Stimulated activated CD4-positive, alpha-beta T cell treated with anti-CD3 and anti-CD28 coated beads, Interleukin-2, amount 100 ng/mL, for 48 hours (primary cell): Measurements from ENCODE around the gene COPS9.

Source experiments
- DNase-seq, 2 donors: peaks; one replicate each; pipeline ENCODE4 v3.0.0-alpha.2; 2020

The COPS9 gene

DNA sequence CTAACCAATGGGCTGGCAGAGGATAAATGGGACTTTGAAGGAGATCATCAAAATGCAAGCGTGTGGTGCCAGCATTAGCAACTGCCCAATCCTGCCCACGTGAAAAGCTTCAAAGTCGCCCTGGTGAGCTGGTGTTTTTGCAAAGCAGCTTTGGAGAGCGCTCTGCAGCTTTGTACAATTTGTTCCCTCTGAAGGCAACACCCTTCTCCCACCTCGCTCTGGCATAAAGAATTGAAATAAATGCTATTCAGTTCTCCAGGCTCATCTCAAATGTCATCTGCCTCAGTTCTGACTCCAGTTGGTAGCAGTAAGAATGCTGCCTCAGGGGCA, 3.5 kb downstream of the COPS9 start:
- DNase-seq, result no peak

DNA sequence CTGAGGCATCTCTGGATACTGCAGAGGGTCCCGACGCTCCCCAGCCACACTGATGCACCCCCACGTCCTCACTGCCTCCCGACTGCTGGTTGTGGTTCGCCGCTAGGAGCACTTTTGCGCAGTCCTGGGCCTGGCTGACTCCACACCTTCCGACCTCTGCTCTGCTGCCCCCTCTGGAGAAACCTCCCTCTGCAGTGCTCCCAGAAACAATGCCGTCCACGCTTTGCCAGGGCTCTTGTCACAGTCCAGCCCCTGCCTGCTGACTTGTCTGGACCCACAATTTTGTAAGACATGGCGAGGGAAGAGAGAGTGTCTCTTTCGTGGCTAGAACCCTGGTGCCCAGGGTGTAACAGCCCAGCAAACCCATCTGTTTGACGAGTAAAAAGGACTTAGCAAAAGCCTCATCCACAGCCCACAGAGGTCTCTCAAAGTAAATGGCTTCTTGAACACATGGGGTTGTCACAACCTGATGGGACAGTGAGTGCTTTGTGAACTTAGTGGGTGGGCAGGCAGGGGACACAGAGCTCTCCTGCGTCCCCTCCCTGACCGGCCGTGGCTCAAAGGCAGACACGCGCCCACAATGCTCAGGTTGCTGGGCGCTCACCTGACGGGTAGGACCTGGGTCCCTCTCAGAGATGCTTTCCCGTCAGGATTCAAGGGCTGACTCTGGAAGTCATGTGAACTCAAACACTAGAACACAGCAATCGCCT, 4.0 kb downstream of the COPS9 start:
- no peak for DNase-seq

DNA sequence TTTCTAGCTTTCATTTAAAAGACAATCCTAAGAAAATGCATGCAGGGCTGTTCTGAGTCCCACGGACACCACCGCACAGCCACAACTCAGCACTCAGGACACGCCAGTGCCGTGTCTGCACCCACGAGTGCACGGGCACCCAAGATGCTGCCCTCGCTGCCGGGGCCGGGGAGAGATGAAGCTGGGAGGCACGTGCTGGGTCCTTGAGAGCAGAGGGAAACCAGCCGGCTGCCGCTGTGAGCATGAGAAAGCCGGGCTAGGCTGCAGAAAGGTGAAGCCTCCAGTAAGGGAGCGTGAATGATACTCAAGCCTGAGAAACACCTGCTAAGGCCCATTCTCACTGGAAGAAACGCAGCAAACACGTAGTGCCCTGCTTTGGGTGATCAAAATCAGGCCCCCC, 4.8 kb downstream of the COPS9 start:
- DNase-seq, result no peak

DNA sequence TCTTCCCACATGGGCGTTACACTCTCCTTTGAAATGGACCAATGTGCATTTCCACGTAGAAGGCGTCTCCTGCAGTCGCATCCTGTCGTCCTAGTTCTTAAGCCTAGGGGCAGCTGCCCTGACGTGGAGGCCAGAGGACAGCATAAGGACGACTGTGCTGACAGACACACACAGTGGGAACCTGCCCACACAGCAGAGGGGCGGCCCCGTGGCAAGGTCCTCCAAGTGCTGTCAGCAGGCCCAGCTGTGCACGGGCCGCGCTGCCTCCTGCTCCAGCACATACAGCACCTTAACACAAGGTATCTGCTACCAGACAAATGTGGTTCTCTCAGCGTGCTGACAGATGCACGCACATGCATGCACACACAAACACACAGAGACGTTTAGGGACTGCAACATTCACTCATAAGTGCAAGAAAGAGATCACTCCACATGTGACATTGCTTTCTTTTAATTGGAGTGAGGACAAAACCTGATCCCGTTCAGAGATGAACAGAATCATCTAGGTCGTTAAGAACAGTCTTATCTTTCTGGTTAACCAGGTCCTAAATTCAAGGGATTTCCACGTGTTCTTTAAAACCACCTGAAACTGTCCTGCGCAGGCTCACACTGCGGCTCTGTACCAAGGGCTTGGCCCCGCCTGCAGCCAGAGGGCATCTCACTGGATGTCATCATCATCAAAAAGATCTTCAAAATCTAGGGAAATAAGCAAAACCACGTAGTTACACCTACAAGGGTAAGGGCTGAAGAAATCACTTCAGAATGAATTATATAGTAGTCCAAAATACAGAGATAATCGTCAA, 5.5 kb downstream of the COPS9 start:
- DNase-seq, result no peak

- DNase-seq, result no peak
Measured at GRCh38 chr2:240129731-240130392, 6.2 kb downstream of the COPS9 start.

DNA sequence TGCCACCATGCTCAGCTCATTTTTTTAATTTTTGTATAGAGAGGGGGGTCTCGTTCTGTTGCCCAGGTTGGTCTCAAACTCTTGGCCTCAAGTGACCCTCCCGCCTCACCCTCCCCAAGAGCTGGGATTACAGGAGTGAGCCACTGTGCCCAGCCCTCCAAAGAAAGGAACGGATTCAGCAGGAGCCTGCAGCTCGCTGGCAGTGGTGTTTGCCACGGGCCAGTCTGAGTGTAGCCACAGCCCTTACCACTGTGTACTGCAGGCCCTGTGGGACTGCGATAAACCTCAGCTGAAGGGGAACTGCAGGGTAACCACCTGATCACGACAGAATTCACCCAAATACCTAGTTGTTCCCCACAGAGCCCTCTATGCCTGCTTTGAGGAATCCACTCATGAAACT, 6.8 kb downstream of the COPS9 start:
- no peak for DNase-seq

GRCh38 chr2:240128608-240129145, 7.4 kb downstream of the COPS9 start:
- DNase-seq, result no peak

DNA sequence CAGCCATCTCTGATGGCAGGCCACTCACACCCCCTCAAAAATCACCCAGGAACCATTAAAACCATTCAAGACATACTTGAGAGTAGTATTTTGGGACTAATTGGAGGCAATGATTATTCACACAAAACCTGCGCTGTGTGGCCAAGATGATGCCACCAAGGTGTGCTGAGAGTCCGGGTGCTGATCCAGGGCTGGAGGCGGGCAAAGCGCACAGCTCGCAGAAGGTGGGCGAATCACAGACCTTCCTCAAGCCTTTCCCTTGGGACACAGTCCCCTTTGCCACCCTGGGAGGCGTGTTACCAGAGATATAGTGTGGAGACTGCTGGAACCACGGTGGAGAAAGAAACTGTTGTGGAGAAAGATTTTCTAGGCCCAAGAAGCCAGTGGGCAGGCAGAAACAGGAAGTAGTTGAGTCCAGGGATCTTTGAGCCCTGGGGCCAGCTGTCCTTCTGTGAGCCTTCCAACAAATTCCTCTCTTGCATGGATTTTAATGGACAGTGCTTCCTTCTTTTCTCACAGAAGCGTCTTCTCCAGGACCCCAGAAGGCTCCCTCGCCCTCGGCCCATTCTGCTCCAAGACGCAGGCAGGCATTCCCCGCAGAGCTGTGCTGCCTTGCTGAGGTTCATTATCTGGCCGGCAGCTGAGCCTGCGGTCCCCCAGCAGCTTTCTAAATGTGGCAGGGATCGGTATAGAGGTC, 8.0 kb downstream of the COPS9 start:
- no peak for DNase-seq

- DNase-seq, result no peak
Measured at GRCh38 chr2:240127191-240127750, 8.8 kb downstream of the COPS9 start.

GRCh38 chr2:240126731-240127130, 9.4 kb downstream of the COPS9 start:
- no peak for DNase-seq

GRCh38 chr2:240125742-240126141, 10.4 kb downstream of the COPS9 start:
- DNase-seq, result no peak

DNA sequence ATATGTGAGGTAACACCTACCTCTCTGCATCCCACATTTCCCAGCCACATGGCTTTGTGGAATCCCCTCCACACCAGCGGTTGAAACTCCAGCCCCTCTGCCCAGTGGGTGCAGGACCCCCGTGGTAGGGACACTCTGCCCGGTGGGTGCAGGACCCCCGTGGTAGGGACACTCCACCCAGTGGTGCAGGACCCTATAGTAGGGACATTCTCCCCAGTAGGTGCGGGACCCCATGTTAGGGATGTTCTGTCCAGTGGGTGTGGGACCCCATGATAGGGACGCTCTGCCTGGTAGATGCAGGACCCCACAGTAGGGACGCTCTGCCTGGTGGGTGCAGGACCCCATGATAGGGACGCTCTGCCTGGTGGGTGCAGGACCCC, 11.5 kb downstream of the COPS9 start:
- no peak for DNase-seq

- DNase-seq, result no peak
Measured at GRCh38 chr2:240123821-240124650, 12.1 kb downstream of the COPS9 start.

- DNase-seq, result no peak
Measured at GRCh38 chr2:240121675-240122074, 14.4 kb downstream of the COPS9 start.

DNA sequence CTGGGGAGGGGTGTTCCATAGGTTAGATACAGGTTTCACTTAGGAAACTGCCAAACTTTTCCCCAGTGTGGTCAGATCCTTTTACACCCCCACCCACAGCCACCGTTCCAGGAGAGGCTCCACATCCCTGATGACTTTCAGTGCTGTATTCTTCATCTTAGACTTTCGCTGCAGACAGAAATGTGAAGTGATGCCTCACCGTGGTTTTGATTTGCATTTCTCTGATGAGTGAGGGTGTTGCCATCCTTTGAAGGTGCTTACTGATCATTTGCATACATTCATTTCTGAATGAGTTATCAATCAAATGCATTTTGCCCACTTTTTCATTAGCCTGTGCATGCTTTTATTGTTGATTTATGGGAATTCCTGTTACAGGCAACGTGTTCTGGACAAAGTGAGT, 14.9 kb downstream of the COPS9 start:
- DNase-seq, result no peak

DNA sequence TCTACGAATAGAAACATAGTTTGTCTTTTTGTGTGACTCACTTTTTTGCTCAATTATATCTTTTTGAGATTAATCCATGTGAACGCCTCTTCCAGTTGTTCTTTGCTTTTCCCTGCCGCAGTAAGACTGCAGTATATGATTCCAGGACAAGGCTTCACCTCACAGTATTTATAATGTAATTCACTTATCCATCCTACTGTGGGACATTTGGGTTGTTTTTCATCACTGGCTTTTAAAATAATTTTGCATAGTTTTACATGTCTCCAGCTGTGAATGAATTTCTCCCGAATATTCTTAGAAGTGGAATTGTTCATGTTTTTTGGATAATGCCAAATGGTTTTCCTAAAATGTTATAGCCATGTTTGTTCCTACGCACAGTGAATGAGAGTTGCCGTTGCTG, 21.9 kb downstream of the COPS9 start:
- no peak for DNase-seq

DNA sequence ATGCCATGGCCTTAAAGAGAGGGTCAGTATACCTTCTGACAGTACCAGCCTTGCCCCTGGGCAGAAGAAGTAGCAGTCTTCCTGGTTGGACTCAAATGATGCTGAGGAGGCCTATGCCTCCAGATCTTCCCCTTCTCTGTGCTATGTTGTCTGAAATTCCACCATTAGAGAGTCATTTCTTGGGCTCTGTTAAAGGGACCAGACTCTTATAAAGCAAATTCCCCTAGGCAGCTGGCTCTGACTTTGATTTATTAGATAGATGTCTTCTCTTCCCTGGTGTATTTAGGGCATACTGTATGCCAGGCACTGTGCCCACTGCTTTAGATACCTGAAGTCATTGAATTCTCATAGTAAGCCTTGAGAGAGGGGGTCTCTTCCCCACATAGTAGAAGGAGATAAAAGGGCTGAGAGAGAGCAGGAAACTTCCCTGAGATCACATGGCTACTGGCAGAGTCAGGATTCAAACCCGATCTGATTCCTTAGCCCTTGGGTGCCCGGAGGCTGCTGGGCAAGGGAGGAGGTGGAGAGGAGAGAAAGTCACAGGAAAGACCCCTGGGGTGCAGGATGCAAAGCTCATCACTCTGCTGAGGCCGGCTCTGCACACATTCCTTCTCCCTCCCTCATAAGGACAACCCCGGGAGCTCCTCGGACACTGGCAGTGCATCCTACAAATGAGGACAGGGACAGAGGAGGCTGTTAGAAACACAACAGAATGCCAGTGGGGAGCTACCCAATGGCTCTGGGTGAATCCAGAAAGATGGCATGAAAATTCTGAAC, 23.0 kb downstream of the COPS9 start:
- DNase-seq, result no peak

DNA sequence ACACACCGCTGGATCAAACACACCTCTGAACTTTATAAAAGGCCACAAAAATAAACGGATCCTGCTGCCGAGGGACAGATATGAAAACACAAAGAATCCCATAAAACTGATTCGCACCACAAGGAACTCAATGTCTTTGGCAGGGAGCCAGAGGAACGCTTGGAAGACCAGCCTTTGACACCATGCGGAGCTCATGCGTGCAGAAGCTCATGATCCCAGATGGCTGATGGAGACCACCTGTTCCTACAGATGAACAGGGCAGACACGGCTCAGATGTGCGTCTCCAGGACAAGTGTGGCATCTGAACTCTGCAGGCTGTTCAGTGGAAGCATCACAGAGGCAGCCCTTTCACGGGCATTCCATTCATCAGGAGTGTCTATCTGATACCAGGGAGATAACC, 24.9 kb downstream of the COPS9 start:
- DNase-seq, result no peak

DNA sequence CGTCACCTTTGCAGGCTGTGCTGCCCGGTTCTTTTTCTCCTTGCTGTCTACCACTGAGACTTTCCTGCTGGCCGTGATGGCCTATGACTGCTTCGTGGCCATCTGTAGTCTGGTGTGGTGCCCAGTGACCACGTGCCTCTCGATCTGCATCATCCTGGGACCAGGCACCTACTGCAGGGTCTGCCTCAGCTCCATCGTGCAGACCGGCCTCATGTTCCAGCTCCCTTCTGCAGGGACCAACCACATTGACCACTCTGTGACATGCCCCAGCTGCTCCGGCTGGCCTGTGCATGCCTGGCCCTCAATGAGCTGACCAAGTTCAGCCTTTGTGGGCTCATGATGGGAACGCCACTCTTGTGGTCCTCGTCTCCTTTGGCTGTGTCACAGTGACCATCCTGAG, 26.7 kb downstream of the COPS9 start:
- no peak for DNase-seq

DNA sequence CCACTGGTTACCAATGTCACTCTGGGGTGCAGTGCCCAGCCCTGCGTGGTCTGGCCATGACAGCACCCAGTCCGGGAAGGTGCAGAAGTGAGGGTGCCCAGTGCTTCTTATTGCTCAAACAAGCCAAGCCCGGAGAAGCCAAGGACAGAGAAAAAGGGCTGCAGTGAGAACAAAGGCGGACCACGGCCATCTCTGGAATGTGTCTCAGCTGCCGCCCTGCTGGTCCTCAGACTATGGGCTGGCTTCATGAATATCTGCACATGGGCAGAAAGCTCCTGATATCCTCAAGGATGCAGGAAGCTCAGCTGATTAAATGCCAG, 28.7 kb downstream of the COPS9 start:
- no peak for DNase-seq

DNA sequence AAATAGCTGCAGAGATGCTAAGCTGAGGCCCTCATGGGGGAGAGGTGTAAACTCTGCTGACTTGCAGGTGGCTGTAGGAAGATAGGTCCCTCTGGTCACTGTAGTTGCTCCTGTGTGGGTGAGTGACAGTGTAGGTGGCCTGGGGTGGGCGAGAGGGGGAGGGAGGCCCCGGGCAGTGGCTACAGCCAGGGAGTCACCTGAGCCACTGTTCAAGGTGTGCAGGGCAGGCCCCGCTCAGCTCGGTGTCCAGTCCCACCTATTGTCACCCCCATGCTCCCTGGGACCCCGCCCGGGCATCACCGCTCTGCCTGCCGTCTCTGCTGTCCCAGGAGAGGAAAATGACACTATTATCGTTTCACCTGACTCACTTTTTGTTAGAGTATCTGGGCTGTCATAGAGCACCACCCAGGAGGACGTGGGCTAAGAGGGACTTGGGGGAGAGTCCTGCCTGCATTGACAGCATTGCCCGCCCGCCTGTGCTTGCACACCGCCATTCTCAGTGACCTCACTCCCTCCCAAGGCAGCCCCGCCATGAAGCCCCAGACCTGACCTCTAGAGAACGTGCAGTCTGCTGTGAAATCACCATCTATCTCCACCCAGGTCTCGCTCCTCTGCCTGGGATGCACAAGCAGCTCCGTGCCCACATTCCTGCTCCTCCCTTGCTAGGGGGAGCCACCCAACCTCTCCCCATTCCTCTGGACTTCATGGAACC, 29.2 kb downstream of the COPS9 start:
- no peak for DNase-seq
